Sciatic nerve (tissue), 2 donors: Measurements from ENCODE around the gene ADM2. TPM values are rescaled to one million over a fixed set of nuclear protein-coding genes. Genes with fewer than 3 reads are reported as not detected.

Experiments
- ATAC-seq: fragments of 200-7000 bp; cut with Tn5 transposase; one replicate; pipeline ENCODE4 v1.9.1; 2020; ENCODE audit warnings: mild to moderate bottlenecking, moderate library complexity
- DNase-seq: peaks from one replicate; pipeline ENCODE4 v3.0.0-alpha.2; 2020; ENCODE audit warnings: low spot score
- intact Hi-C: fragments of 100-400 bp; cut with DNase I; formaldehyde crosslinking; loops from one replicate; pipeline ENCODE4 v1.14.2; 2022
- total RNA-seq: library from RNA; stranded (reverse); fragmentation: NEBNext Ultra II Directional; extraction: Animal tissue kit (Norgen Biotek cat#: 25700); gene quantifications from one replicate; pipeline ENCODE4 v1.2.1, GENCODE V29; 2021
- donor health status: DM: no; HTN: no; CAD: no.
- donor health status: DM: no; HTN: no; CAD: no.

Gene ADM2
- total RNA-seq, 1 donor from 2014 or later = 0.09 TPM

DNA sequence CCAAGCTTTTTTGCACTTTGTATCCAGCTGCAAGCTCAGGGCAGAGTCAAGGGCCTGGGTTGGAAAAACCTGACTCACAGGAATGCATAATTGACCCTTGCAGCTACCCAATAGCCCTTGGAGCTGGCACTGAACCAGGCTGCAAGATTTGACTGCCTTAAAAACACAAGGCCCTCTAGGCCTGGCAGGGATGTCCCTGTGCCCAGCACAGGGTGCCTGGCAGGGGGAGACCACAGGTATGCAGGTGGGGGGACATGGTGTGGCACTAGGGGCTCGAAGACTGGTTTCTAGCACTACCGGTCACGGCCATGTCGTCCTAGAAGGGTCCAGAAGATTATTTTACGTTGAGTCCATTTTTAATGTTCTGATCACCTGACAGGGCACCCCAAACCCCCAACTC, 36.7 kb upstream of the ADM2 start:
- DNase-seq = no peak
- intact Hi-C loops = no loop called here
- peak; percentile 31 for ATAC-seq

- intact Hi-C loops = no loop called here
- peak; percentile 21 for ATAC-seq
Observed at GRCh38 chr22:50445071-50445879, 36.1 kb upstream of the ADM2 start.

DNA sequence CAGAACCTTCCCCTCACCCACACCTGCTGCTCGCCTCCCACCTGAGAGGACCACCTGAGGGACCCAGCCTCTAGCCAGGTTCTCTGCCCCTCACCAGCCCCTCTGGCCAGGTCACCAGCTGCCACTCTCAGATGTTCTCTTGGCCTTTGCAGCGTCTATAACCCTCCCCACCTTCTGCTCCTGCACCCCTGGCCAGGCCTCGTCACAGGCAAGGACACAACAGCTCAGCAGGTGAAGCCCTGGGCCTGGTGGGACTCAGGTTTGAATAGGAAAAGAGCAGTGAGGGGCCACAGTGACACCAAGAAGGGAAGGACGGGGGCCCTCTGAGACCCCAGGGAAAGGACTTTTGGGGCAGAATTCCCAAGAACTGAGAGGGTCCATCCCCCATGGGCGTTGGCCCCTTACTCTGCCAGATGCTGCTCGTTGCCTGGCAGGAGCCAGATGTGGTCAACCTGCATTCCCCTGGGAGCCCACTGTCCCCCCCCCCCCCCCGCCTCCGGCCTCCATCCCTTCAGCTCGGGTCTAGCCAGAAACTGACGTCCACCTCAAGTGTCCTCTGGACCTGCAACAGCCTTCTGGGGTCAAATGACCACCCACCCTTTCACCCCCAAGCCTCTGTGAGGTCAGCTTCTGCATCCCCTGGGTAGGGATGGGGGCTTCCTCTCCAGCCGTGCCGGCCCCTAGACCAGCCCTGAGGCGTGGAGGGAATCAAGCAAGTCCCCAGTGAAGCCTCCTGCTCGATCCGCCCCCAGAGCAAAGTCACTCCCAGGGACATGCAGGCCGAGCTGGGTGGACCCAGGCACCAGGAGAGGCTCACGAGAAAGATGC, 35.2 kb upstream of the ADM2 start:
- ATAC-seq (no peak), DNase-seq (no peak)
- intact Hi-C loops = no loop called here

More at GRCh38 chr22:50445071-50445879, 36.1 kb upstream of the ADM2 start:
- DNase-seq = no peak

GRCh38 chr22:50446708-50447575, 34.4 kb upstream of the ADM2 start:
- intact Hi-C loops = no loop called here
- DNase-seq (no peak), ATAC-seq (no peak)

- intact Hi-C loops = no loop called here
- no peak for DNase-seq
- no peak for ATAC-seq
Observed at GRCh38 chr22:50447576-50448551, 33.5 kb upstream of the ADM2 start.

DNA sequence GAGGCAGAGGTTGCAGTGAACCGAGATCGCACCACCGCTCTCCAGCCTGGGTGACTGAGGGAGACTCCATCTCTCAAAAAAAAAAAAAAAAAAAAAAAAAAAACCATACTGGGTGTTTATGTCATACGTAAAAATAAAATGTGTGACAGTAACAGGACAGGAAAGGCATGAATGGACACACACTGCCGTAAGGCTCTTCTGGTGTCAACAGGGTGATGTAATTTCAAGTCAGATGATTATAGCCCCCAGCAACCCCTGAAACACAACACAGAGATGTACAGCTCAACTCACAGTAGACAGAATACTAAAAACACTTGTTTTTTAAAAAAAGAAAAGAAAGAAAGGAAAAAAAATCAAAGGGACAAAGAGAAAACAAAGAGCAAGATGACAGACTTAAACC, 28.7 kb upstream of the ADM2 start:
- ATAC-seq = no peak
- DNase-seq = no peak
- intact Hi-C loops = no loop called here

GRCh38 chr22:50454556-50455075, 26.7 kb upstream of the ADM2 start:
- ATAC-seq (no peak), DNase-seq (no peak)
- intact Hi-C loops = no loop called here

- ATAC-seq (no peak), DNase-seq (no peak)
- intact Hi-C loops = no loop called here
Observed at GRCh38 chr22:50455201-50455600, 26.1 kb upstream of the ADM2 start.

GRCh38 chr22:50456026-50456425, 25.3 kb upstream of the ADM2 start:
- no peak for ATAC-seq
- intact Hi-C loops = no loop called here
- no peak for DNase-seq

DNA sequence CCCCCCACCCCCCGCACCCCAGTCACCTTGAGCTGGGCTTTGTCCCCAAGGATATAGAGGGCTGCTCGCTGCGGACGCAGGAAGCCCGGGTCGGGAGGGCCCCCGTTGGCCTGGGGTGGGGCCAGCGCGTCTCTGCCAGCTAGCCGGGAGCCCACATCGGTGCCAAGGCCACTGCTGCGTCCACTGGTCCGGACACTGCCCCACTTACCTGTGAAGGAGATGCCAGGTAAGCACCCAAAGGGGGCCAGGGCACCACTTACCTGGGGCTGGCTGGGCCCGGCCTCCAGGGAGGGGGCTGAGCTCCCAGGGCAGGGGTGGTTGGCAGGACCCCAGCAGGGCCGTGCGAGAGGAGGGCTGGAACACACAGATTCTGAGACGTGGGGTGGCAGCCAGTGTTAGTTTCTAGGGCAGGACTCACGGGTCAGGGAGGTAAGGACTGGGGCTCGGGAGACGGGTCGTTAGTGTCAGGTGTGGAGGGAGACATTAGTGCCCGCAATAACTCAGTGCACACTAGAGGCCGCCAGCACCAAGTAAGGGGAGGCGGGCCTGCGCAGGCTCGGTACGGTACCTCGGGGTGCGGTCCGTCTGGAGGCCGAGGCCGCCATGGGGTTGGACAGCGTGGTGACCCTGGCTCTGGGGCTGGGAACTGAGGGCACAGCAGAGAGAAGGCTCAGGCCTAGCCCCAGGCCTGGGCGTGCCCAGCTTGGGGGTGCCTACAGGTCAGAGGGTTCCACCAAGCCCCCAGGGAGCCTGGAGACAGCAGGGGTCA, 24.7 kb upstream of the ADM2 start:
- DNase-seq = no peak
- intact Hi-C loops = no loop called here
- no peak for ATAC-seq

DNA sequence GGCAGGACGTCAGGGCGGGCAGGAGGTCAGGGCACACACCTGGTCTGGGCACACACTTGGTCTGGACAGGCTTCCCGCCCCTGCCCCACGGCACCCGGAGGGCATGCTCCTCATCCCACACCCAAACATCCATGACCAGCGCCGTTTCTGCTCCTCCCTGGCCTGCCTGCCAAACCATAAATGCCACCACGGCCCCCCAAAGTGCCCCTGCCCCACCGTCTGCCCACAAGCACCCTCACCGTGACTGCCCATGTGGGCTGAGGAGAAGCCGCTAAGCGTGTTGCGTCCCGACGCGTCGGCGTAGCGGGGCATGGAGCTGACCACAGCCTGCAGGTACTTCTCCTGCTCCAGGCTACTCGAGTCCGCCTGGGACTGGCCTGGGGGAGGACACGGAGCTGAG, 22.3 kb upstream of the ADM2 start:
- intact Hi-C loops = no loop called here
- DNase-seq (no peak), ATAC-seq (no peak)

GRCh38 chr22:50459496-50460140, 21.7 kb upstream of the ADM2 start:
- DNase-seq (no peak), ATAC-seq (no peak)
- intact Hi-C loops = no loop called here

DNA sequence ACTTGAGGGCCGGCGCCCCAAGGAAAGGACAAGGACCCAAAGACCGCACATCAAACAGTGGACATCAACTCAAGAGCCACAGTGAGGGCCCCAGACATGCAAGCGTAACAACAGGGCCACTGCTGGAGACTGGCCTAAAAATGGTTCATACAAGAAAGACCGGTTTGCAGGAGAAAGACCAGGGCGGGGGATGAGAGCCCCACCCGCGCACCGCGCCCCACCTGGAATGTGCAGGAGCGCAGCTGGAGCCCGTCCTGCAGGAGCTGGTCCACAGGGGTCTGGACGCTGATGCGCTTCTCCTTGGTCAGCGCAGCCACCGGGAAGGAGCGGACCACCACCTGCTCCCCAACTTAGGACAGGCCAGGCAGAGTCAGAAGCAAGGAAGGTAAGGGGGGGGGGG, 20.4 kb upstream of the ADM2 start:
- no peak for DNase-seq
- no peak for ATAC-seq
- intact Hi-C loops = no loop called here

DNA sequence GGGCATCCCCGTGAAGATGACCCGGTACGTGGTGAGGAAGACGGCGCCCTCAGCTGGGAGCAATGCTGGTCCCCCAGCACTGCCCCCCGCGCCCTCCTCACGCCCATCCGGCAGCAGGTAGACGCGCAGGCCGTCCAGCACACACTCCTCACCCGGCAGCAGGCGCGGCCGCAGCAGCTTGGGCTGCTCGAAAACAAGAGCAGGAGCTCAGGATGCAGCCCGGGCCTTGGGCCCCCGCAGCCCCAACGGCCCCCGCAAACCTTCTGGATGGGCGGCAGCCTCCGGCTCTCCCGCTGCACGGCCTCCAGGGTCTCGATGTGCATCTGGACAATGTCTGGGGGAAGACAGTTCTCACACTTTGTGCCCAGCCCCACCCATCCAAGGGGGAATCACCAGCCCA, 19.8 kb upstream of the ADM2 start:
- ATAC-seq (no peak), DNase-seq (no peak)
- intact Hi-C loops = no loop called here

DNA sequence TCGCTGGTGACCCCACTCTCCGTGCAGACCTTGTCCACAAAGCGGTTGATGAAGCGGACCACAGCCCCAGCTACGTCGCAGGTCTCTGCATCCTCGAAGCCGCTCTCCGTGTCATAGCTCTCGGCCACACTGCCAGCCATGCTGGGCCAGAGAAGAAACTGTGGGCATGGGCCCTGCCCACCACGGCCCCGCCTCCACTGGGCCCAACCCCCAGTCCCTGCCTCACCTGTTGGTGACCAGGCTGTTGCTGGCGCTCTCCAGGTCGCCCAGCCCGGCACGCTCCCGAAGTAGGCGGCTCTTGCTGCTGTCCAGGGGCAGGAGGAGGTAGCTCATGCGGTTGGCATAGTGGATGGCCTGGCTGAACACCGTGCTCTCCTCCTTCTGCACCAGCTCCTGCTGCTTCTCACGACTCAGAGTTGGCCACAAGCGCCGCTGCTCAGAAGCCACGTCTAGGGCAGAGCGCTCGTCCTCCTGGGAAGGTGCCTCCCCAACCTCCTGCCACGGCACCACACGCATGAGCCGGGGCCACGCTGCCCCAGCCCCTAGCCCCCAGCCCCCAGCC, 19.3 kb upstream of the ADM2 start:
- no peak for ATAC-seq

DNA sequence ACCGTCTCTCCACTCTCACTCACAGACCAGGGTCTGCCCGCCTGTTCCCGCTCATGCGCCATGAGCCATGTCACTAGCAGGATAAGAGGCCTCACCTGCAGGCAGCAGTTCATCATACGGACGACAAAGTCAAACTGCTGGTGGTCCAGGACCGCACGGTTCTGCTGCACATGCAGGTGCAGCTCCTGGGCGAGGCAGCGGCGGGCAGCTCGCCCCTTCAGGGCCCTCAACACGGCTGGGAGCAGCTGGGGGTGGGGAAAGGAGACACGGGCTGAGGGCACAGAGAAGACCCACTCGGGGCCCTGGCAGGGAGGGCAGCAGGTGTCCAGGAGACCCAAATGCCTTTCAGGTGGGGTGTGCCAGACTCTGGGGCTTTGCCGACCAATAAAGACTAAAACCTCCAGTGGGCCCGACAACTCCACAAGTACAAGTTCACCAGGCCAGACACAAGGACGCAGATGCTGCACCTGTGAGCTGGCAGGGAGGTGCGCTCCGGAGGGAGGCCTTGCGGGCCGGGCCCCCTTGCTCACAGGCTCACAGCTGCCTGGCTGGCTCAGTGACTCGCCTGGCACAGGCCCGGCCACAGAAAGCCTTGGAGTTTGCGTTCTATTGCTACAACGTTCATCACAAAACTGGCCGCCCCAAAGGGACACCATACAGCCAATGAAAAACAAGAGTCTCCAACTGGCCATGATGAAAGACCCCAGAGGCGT, 18.0 kb upstream of the ADM2 start:
- DNase-seq (no peak), ATAC-seq (no peak)
- intact Hi-C loops = no loop called here

More for the DNA sequence above, 19.3 kb upstream of the ADM2 start:
- intact Hi-C loops = no loop called here
- DNase-seq = no peak
